Chondrocyte (in vitro differentiated cells): ENCODE measurements around the gene OSM. TPM values are rescaled to one million over a fixed set of nuclear protein-coding genes. Genes with fewer than 3 reads are reported as not detected.
A peak's percentile ranks its signal among the peaks of the same experiment; 100 is the strongest.

Experiments used
- DNase-seq: peaks from one replicate; pipeline ENCODE4 v3.0.0; 2021; ENCODE audit warnings: mixed read lengths, low spot score
- H3K27ac Mint-ChIP-seq: one replicate; pipeline ENCODE4 v1.8.0; 2021; ENCODE audit warnings: mild to moderate bottlenecking, moderate library complexity, mixed read lengths; ENCODE audit not compliant: unreplicated experiment
- H3K27me3 Mint-ChIP-seq: 2 replicates; pipeline ENCODE4 v1.8.0; 2021; ENCODE audit warnings: low read depth, mixed read lengths
- H3K36me3 Mint-ChIP-seq: 2 replicates; pipeline ENCODE4 v1.8.0; 2021; ENCODE audit warnings: low read depth, mixed read lengths
- H3K4me1 Mint-ChIP-seq: 2 replicates; pipeline ENCODE4 v1.8.0; 2021; ENCODE audit warnings: low read depth, mild to moderate bottlenecking, mixed read lengths
- H3K4me3 Mint-ChIP-seq: one replicate; pipeline ENCODE4 v1.8.0; 2021; ENCODE audit warnings: mild to moderate bottlenecking, moderate library complexity, mixed read lengths; ENCODE audit not compliant: unreplicated experiment
- H3K9me3 Mint-ChIP-seq: 2 replicates; pipeline ENCODE4 v1.8.0; 2021; ENCODE audit warnings: low read depth, mixed read lengths
- long read RNA-seq: library from polyadenylated mRNA; stranded (forward); transcript quantifications from one replicate; pipeline ENCODE4 v2.0.0, GENCODE V29; 2021
- total RNA-seq: library from RNA; stranded (reverse); gene quantifications from 3 replicates; pipeline ENCODE4 v1.2.1, GENCODE V29; 2021
- TF ChIP-seq, protein P1 (sequence below): fragments of 200-600 bp; sonication (generic); IDR thresholded peaks from 2 replicates; pipeline ENCODE4 v1.5.0; 2021; ENCODE audit warnings: antibody characterized with exemption, mild to moderate bottlenecking, moderate library complexity

OSM gene
- total RNA-seq: not detected in 3 replicates
- long read RNA-seq: 0 reads

- no peak within 1 kb of the TSS for H3K27ac Mint-ChIP-seq
- no peak for DNase-seq
- H3K36me3 Mint-ChIP-seq: no peaks in the 10 kb centered on the region
- H3K4me1 Mint-ChIP-seq: peaks cover 6% of the 10 kb centered on the region
- no peaks in the 10 kb centered on the region for H3K9me3 Mint-ChIP-seq
- TF ChIP-seq, protein P1, sequence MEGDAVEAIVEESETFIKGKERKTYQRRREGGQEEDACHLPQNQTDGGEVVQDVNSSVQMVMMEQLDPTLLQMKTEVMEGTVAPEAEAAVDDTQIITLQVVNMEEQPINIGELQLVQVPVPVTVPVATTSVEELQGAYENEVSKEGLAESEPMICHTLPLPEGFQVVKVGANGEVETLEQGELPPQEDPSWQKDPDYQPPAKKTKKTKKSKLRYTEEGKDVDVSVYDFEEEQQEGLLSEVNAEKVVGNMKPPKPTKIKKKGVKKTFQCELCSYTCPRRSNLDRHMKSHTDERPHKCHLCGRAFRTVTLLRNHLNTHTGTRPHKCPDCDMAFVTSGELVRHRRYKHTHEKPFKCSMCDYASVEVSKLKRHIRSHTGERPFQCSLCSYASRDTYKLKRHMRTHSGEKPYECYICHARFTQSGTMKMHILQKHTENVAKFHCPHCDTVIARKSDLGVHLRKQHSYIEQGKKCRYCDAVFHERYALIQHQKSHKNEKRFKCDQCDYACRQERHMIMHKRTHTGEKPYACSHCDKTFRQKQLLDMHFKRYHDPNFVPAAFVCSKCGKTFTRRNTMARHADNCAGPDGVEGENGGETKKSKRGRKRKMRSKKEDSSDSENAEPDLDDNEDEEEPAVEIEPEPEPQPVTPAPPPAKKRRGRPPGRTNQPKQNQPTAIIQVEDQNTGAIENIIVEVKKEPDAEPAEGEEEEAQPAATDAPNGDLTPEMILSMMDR: no peak
- no peaks in the 10 kb centered on the region for H3K27me3 Mint-ChIP-seq
- H3K4me3 Mint-ChIP-seq: no peak within 1 kb of the TSS
Observed at GRCh38 chr22:30266445-30267381, at the start of gene OSM. Gene OSM, minus strand, starts transcription at chr22:30266851. Its CDS starts 52 bp downstream, at chr22:30266799.

DNA sequence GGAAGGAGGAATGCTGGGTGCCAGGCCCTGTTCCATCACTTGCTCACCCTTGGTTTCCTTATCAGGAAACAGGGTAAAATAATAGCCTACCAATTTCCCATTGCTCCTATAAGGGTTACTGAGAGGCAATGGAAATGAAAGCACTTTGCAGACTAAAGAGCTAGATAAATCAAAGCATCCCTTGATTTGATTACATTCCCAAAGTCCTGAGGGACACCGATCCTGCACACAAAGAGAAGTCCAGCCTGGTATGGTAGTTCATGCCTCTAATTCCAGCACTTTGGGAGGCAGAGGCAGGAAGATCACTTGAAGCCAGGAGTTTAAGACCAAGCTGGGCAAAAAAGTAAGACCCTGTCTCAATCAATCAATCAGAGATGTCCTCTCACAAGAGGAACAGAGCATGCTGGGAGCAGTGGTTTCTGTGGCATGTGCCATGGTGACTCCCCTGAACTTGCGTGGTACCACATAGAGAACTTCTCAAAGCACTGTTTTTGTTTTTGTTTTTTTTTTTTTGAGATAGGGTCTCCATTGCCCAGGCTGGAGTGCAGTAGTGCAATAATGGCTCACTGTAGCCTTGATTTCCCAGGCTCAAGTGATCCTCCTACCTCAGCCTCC is 49.4 kb upstream of the OSM start:
- TF ChIP-seq, protein P1: no peak
- Mint-ChIP-seq H3K27ac (no peak overlapping the region), H3K27me3 (no peaks in the 10 kb centered on the region), H3K4me1 (peaks cover 65% of the 10 kb centered on the region), H3K4me3 (no peak overlapping the region), H3K36me3 (peaks cover 6% of the 10 kb centered on the region), H3K9me3 (no peaks in the 10 kb centered on the region)
- DNase-seq: no peak

GRCh38 chr22:30314915-30315314 is 48.3 kb upstream of the OSM start:
- no peak for DNase-seq
- Mint-ChIP-seq H3K36me3 (peaks cover 4% of the 10 kb centered on the region), H3K9me3 (no peaks in the 10 kb centered on the region), H3K27me3 (no peaks in the 10 kb centered on the region), H3K4me1 (peaks cover 73% of the 10 kb centered on the region), H3K27ac (no peak overlapping the region), H3K4me3 (no peak overlapping the region)
- TF ChIP-seq, protein P1: no peak

GRCh38 chr22:30313527-30314363 is 47.1 kb upstream of the OSM start:
- Mint-ChIP-seq H3K27me3 (no peaks in the 10 kb centered on the region), H3K4me3 (no peak overlapping the region), H3K36me3 (no peaks in the 10 kb centered on the region), H3K9me3 (no peaks in the 10 kb centered on the region), H3K27ac (no peak overlapping the region), H3K4me1 (peaks cover 62% of the 10 kb centered on the region)
- TF ChIP-seq, protein P1: no peak
- DNase-seq: no peak

DNA sequence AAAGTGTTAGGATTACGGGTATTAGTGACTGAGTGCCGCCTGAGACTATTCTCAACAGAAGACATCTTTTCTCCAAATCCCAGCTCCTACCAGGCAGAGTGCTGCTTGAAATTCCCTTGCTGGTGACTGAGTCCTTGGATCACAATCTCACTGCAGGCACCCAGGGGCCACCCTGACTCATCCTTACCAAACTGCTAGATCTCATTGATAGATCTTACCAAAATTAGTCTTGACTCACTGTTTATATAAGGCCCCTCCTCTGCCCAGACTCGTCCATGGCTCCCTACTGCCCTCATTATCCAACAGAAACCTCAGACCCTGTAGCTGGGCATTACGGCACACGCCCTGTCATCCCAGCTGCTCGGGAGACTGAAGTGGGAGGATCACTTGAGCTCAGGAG is 45.4 kb upstream of the OSM start:
- Mint-ChIP-seq H3K27ac (peak overlapping the region; percentile 62), H3K9me3 (no peaks in the 10 kb centered on the region), H3K36me3 (no peaks in the 10 kb centered on the region), H3K4me3 (no peak overlapping the region), H3K4me1 (peaks cover 64% of the 10 kb centered on the region), H3K27me3 (no peaks in the 10 kb centered on the region)
- DNase-seq: no peak
- TF ChIP-seq, protein P1: no peak
